Smooth muscle cell (in vitro differentiated cells): Measurements from ENCODE around the gene LRP1B. TPM values are rescaled to one million over a fixed set of nuclear protein-coding genes. Genes with fewer than 3 reads are reported as not detected.

Experiments
- DNase-seq: peaks from one replicate; lab custom pipeline; 2025; ENCODE audit not compliant: unreplicated experiment; lab: John Stamatoyannopoulos, UW
- H2AFZ ChIP-seq: fragments of 200-600 bp; sonication (generic); 2 replicates; pipeline ENCODE4 v1.6.0; 2016; ENCODE audit warnings: antibody characterized with exemption, low read depth, mild to moderate bottlenecking
- H3F3A ChIP-seq: fragments of 200-600 bp; sonication (generic); 2 replicates; pipeline ENCODE4 v1.6.0; 2017; ENCODE audit warnings: antibody characterized with exemption, low read depth
- H3K27ac ChIP-seq: fragments of 200-600 bp; sonication (generic); 2 replicates; pipeline ENCODE4 v1.5.1; 2016; ENCODE audit warnings: low read depth, mild to moderate bottlenecking
- H3K27me3 ChIP-seq: fragments of 200-600 bp; sonication (generic); 2 replicates; pipeline ENCODE4 v1.6.1; 2016; ENCODE audit warnings: low read depth, mild to moderate bottlenecking
- H3K36me3 ChIP-seq: fragments of 200-600 bp; sonication (generic); 2 replicates; pipeline ENCODE4 v1.5.1; 2016; ENCODE audit warnings: low read depth
- H3K4me1 ChIP-seq: fragments of 200-600 bp; sonication (generic); 2 replicates; pipeline ENCODE4 v1.5.1; 2016; ENCODE audit warnings: low read depth
- H3K4me2 ChIP-seq: fragments of 200-600 bp; sonication (generic); 2 replicates; pipeline ENCODE4 v1.6.0; 2016; ENCODE audit warnings: mild to moderate bottlenecking
- H3K4me3 ChIP-seq: fragments of 200-600 bp; sonication (generic); 2 replicates; pipeline ENCODE4 v1.5.1; 2016; ENCODE audit warnings: mild to moderate bottlenecking
- H3K79me2 ChIP-seq: fragments of 200-600 bp; sonication (generic); 2 replicates; pipeline ENCODE4 v1.6.0; 2016; ENCODE audit warnings: low read depth, mild to moderate bottlenecking
- H3K9ac ChIP-seq: fragments of 200-600 bp; sonication (generic); 2 replicates; pipeline ENCODE4 v1.6.0; 2016; ENCODE audit warnings: low read depth
- H3K9me3 ChIP-seq: fragments of 200-600 bp; sonication (generic); replicated peaks from 2 replicates; pipeline ENCODE4 v1.5.1; 2016; ENCODE audit warnings: low read depth
- H4K20me1 ChIP-seq: fragments of 200-600 bp; sonication (generic); 2 replicates; pipeline ENCODE4 v1.6.0; 2016; ENCODE audit warnings: low read depth
- WGBS: methylation state at CpG from one replicate; pipeline ENCODE4 v1.1.7; 2016; ENCODE audit warnings: low lambda C conversion rate; 5-methylcytosine and 5-hydroxymethylcytosine counted together
- polyA plus RNA-seq: library from polyadenylated mRNA; unstranded; fragments of >200 nt; fragmentation: Nextera tagmentation; extraction: Ambion mirVana; gene quantifications from 2 replicates; pipeline ENCODE4 v1.2.1, GENCODE V29; 2016
- total RNA-seq: library from RNA; depleted of rRNA; stranded (reverse); fragments of >200 nt; gene quantifications from 2 replicates; pipeline ENCODE4 v1.2.3, GENCODE V29; 2014
- TF ChIP-seq, protein P1 (sequence below): fragments of 200-600 bp; sonication (generic); IDR thresholded peaks from 2 replicates; pipeline ENCODE4 v1.5.1; 2017; ENCODE audit warnings: borderline replicate concordance, mild to moderate bottlenecking, antibody characterized with exemption; ENCODE audit not compliant: insufficient read depth, poor library complexity, severe bottlenecking

The LRP1B gene
- total and polyA plus RNA-seq, 2 experiments from 2014 or later: 0.08 to 2.9 TPM

DNA sequence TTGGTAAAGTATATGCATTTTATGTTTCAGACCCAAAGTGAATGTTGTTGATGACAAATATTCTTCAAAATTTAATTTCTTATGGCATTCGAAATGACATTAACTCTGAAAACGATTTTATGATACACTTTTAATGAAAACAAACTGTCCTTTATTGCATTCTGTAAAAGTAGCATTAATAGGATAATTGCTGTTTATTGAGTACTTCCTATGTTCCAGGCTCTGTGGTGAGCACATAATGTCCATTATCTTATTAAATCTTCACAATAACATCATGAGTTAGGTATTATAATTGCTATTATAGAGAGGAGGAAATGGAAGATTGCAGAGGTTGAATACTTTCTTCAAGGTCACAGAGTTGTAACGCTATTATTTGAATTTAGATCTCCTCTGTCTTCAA is 638.0 kb downstream of the LRP1B start:
- H3K9me3 ChIP-seq: no peaks in the 10 kb centered on the region
- no peak overlapping the region for H3K4me3 ChIP-seq
- no peaks in the 10 kb centered on the region for H3K27me3 ChIP-seq
- no peaks in the 10 kb centered on the region for H3F3A ChIP-seq
- no peak overlapping the region for H3K27ac ChIP-seq
- no peaks in the 10 kb centered on the region for H3K36me3 ChIP-seq
- no peak overlapping the region for H3K4me2 ChIP-seq
- no peaks in the 10 kb centered on the region for H4K20me1 ChIP-seq
- WGBS: 87% methylated on average over 3 of the region's 3 CpGs
- TF ChIP-seq, protein P1, sequence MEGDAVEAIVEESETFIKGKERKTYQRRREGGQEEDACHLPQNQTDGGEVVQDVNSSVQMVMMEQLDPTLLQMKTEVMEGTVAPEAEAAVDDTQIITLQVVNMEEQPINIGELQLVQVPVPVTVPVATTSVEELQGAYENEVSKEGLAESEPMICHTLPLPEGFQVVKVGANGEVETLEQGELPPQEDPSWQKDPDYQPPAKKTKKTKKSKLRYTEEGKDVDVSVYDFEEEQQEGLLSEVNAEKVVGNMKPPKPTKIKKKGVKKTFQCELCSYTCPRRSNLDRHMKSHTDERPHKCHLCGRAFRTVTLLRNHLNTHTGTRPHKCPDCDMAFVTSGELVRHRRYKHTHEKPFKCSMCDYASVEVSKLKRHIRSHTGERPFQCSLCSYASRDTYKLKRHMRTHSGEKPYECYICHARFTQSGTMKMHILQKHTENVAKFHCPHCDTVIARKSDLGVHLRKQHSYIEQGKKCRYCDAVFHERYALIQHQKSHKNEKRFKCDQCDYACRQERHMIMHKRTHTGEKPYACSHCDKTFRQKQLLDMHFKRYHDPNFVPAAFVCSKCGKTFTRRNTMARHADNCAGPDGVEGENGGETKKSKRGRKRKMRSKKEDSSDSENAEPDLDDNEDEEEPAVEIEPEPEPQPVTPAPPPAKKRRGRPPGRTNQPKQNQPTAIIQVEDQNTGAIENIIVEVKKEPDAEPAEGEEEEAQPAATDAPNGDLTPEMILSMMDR: no peak
- DNase-seq: no peak
- no peak overlapping the region for H2AFZ ChIP-seq
- H3K4me1 ChIP-seq: no peaks in the 10 kb centered on the region
- no peaks in the 10 kb centered on the region for H3K79me2 ChIP-seq
- no peak overlapping the region for H3K9ac ChIP-seq

DNA sequence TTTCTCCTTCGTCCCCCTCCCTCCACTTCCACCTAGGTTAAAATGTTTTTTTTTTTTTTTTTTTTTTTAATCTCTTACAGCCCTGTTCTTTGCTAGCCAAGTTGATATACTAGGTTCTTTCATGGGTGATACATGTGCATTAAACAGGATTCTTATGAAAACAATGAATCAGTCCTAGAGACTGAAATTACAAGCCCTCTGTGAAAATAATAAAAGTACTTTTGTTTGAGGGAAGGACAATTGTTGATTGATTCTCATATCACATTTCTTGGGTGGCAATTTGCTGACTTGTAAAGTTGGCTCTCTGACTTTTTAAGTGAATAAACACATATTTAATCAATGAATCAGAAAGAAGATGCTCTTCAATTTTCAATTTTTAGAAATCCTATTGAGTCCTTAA is 639.9 kb downstream of the LRP1B start:
- WGBS: 89% methylated on average over 1 of the region's 1 CpG
- Histone ChIP-seq H3K9me3 (no peaks in the 10 kb centered on the region), H3K4me1 (no peaks in the 10 kb centered on the region), H4K20me1 (no peaks in the 10 kb centered on the region), H3K27ac (no peak overlapping the region), H2AFZ (no peak overlapping the region), H3K9ac (no peak overlapping the region), H3F3A (no peaks in the 10 kb centered on the region), H3K4me2 (no peak overlapping the region), H3K79me2 (no peaks in the 10 kb centered on the region), H3K36me3 (no peaks in the 10 kb centered on the region), H3K4me3 (no peak overlapping the region), H3K27me3 (no peaks in the 10 kb centered on the region)
- DNase-seq: no peak
- TF ChIP-seq, protein P1: no peak

GRCh38 chr2:141482697-141483096 is 648.1 kb downstream of the LRP1B start:
- Histone ChIP-seq H3K27me3 (no peaks in the 10 kb centered on the region), H3F3A (no peaks in the 10 kb centered on the region), H3K36me3 (no peaks in the 10 kb centered on the region), H3K4me2 (no peak overlapping the region), H3K9ac (no peak overlapping the region), H3K79me2 (no peaks in the 10 kb centered on the region), H2AFZ (no peak overlapping the region), H3K4me1 (no peaks in the 10 kb centered on the region), H4K20me1 (no peaks in the 10 kb centered on the region), H3K9me3 (no peaks in the 10 kb centered on the region), H3K4me3 (no peak overlapping the region), H3K27ac (no peak overlapping the region)
- TF ChIP-seq, protein P1: no peak
- no peak for DNase-seq
- WGBS: 99% methylated on average over 3 of the region's 3 CpGs

- no peaks in the 10 kb centered on the region for H3K27me3 ChIP-seq
- DNase-seq: no peak
- no peaks in the 10 kb centered on the region for H3K9me3 ChIP-seq
- H3K27ac ChIP-seq: no peak overlapping the region
- 78% methylated on average over 6 of the region's 6 CpGs for WGBS
- no peaks in the 10 kb centered on the region for H4K20me1 ChIP-seq
- no peaks in the 10 kb centered on the region for H3K4me1 ChIP-seq
- H2AFZ ChIP-seq: no peak overlapping the region
- TF ChIP-seq, protein P1: no peak
- no peaks in the 10 kb centered on the region for H3F3A ChIP-seq
- no peak overlapping the region for H3K4me2 ChIP-seq
- no peak overlapping the region for H3K4me3 ChIP-seq
- H3K79me2 ChIP-seq: no peaks in the 10 kb centered on the region
- no peak overlapping the region for H3K9ac ChIP-seq
- H3K36me3 ChIP-seq: no peaks in the 10 kb centered on the region
These were observed 655.0 kb downstream of the LRP1B start for GRCh38 chr2:141475801-141476200.
